H9 (cell line): ENCODE data around the gene MCOLN3. TPM values are rescaled to one million over a fixed set of nuclear protein-coding genes. Genes with fewer than 3 reads are reported as not detected.

Experiments
- DNase-seq: peaks from one replicate; pipeline ENCODE4 v3.0.0-alpha.2; 2017
- H2AFZ ChIP-seq: one replicate; pipeline ENCODE4 v1.6.1; 2013; ENCODE audit warnings: mild to moderate bottlenecking, low read length, control low read depth, moderate library complexity
- H2AK5ac ChIP-seq: 2 replicates; pipeline ENCODE4 v1.6.1; 2013; ENCODE audit warnings: low read length, control low read depth, mixed read lengths; ENCODE audit not compliant: insufficient read length
- H2BK120ac ChIP-seq: one replicate; pipeline ENCODE4 v1.6.1; 2013; ENCODE audit warnings: low read depth, mild to moderate bottlenecking, low read length, control low read depth, inconsistent platforms; ENCODE audit not compliant: poor library complexity, severe bottlenecking
- H2BK12ac ChIP-seq: 2 replicates; pipeline ENCODE4 v1.6.1; 2013; ENCODE audit warnings: low read length, control low read depth, mixed read lengths, low read depth; ENCODE audit not compliant: insufficient read length
- H2BK15ac ChIP-seq: 2 replicates; pipeline ENCODE4 v1.6.1; 2013; ENCODE audit warnings: low read depth, low read length, control low read depth
- H2BK20ac ChIP-seq: one replicate; pipeline ENCODE4 v1.6.1; 2013; ENCODE audit warnings: low read depth, mild to moderate bottlenecking, low read length, control low read depth, inconsistent platforms; ENCODE audit not compliant: poor library complexity, severe bottlenecking
- H2BK5ac ChIP-seq: 2 replicates; pipeline ENCODE4 v1.6.1; 2013; ENCODE audit warnings: low read length, control low read depth, mixed read lengths; ENCODE audit not compliant: insufficient read length
- H3K14ac ChIP-seq: 2 replicates; pipeline ENCODE4 v1.6.1; 2013; ENCODE audit warnings: low read length, control low read depth; ENCODE audit not compliant: insufficient read depth
- H3K18ac ChIP-seq: 2 replicates; pipeline ENCODE4 v1.6.1; 2013; ENCODE audit warnings: low read depth, mild to moderate bottlenecking, mixed read lengths, low read length, control low read depth; ENCODE audit not compliant: insufficient read length
- H3K23ac ChIP-seq: 2 replicates; pipeline ENCODE4 v1.6.1; 2013; ENCODE audit warnings: low read length, control low read depth, mixed read lengths, low read depth; ENCODE audit not compliant: insufficient read length
- H3K23me2 ChIP-seq: 2 replicates; pipeline ENCODE4 v1.6.1; 2013; ENCODE audit warnings: low read depth, mild to moderate bottlenecking, mixed read lengths, low read length, control low read depth; ENCODE audit not compliant: insufficient read length, poor library complexity, severe bottlenecking
- H3K27ac ChIP-seq: 2 replicates; pipeline ENCODE4 v1.5.1; 2013; ENCODE audit warnings: low read length, control low read depth, mixed read lengths, low read depth; ENCODE audit not compliant: insufficient read length
- H3K27me3 ChIP-seq: 2 replicates; pipeline ENCODE4 v1.6.1; 2013; ENCODE audit warnings: low read length, control low read depth, inconsistent platforms; ENCODE audit not compliant: insufficient read depth
- H3K4ac ChIP-seq: 2 replicates; pipeline ENCODE4 v1.6.1; 2013; ENCODE audit warnings: low read depth, mild to moderate bottlenecking, control low read depth, inconsistent platforms, low read length, moderate library complexity
- H3K4me1 ChIP-seq: 2 replicates; pipeline ENCODE4 v1.6.1; 2013; ENCODE audit warnings: low read length, control low read depth, inconsistent platforms; ENCODE audit not compliant: insufficient read depth
- H3K4me2 ChIP-seq: 2 replicates; pipeline ENCODE4 v1.6.1; 2013; ENCODE audit warnings: low read length, control low read depth, mixed read lengths; ENCODE audit not compliant: insufficient read length, insufficient read depth
- H3K56ac ChIP-seq: 2 replicates; pipeline ENCODE4 v1.6.1; 2013; ENCODE audit warnings: low read depth, mild to moderate bottlenecking, mixed read lengths, low read length, control low read depth; ENCODE audit not compliant: insufficient read length
- H3K79me1 ChIP-seq: 2 replicates; pipeline ENCODE4 v1.6.1; 2013; ENCODE audit warnings: low read depth, mild to moderate bottlenecking, moderate library complexity, low read length, control low read depth, inconsistent platforms; ENCODE audit not compliant: insufficient read depth, poor library complexity, severe bottlenecking
- H3K79me2 ChIP-seq: 2 replicates; pipeline ENCODE4 v1.6.1; 2013; ENCODE audit warnings: low read length, control low read depth, inconsistent platforms; ENCODE audit not compliant: insufficient read depth
- H3K9ac ChIP-seq: 2 replicates; pipeline ENCODE4 v1.6.1; 2013; ENCODE audit warnings: low read length, control low read depth, mixed read lengths; ENCODE audit not compliant: insufficient read length; ENCODE audit errors: extremely low read depth
- H3K9me3 ChIP-seq: one replicate; pipeline ENCODE4 v1.6.1; 2013; ENCODE audit warnings: low read depth, low read length, inconsistent platforms; ENCODE audit not compliant: control insufficient read depth
- H3T11ph ChIP-seq: one replicate; pipeline ENCODE4 v1.6.1; 2013; ENCODE audit warnings: mild to moderate bottlenecking, low read length, control low read depth, inconsistent platforms
- H4K20me1 ChIP-seq: one replicate; pipeline ENCODE4 v1.6.1; 2013; ENCODE audit not compliant: control insufficient read depth, insufficient read length, insufficient read depth
- H4K5ac ChIP-seq: 2 replicates; pipeline ENCODE4 v1.6.1; 2013; ENCODE audit warnings: low read depth, mild to moderate bottlenecking, mixed read lengths, low read length, control low read depth; ENCODE audit not compliant: insufficient read length
- H4K8ac ChIP-seq: replicated peaks from 2 replicates; pipeline ENCODE4 v1.6.1; 2013; ENCODE audit warnings: low read length, control low read depth, mixed read lengths, low read depth; ENCODE audit not compliant: insufficient read length
- H4K91ac ChIP-seq: 2 replicates; pipeline ENCODE4 v1.6.1; 2013; ENCODE audit warnings: low read depth, mild to moderate bottlenecking, moderate library complexity, mixed read lengths, low read length, control low read depth; ENCODE audit not compliant: insufficient read length
- H3K27ac Mint-ChIP-seq, 3 experiments: 2 replicates in 2 of 3; 3 replicates in 1 of 3; pipeline ENCODE4 v1.8.0; 2020 to 2021; ENCODE audit warnings: mixed read lengths in 3 of 3, mild to moderate bottlenecking in 1 of 3, moderate library complexity in 1 of 3
- H3K27me3 Mint-ChIP-seq: 2 replicates; pipeline ENCODE4 v1.8.0; 2021; ENCODE audit warnings: low read depth, mild to moderate bottlenecking, moderate library complexity, mixed read lengths
- H3K36me3 Mint-ChIP-seq, 3 experiments: 2 replicates in 2 of 3; 3 replicates in 1 of 3; pipeline ENCODE4 v1.8.0; 2020 to 2021; ENCODE audit warnings: low read depth in 3 of 3, mixed read lengths in 3 of 3; ENCODE audit not compliant: insufficient read depth in 1 of 3
- H3K4me1 Mint-ChIP-seq, 2 experiments: 2 replicates each; pipeline ENCODE4 v1.8.0; 2020; ENCODE audit warnings: mixed read lengths in 2 of 2
- H3K4me3 Mint-ChIP-seq, 2 experiments: 2 replicates in 1 of 2; 3 replicates in 1 of 2; pipeline ENCODE4 v1.8.0; 2020 to 2021; ENCODE audit warnings: mild to moderate bottlenecking in 2 of 2, mixed read lengths in 2 of 2, moderate library complexity in 1 of 2
- H3K9me3 Mint-ChIP-seq, 2 experiments: 2 replicates in 1 of 2; 3 replicates in 1 of 2; pipeline ENCODE4 v1.8.0; 2020; ENCODE audit warnings: mild to moderate bottlenecking in 2 of 2, mixed read lengths in 2 of 2, moderate library complexity in 1 of 2
- WGBS: extraction: QIAGEN DNeasy Blood & Tissue Kit; methylation state at CpG from one replicate; pipeline ENCODE4 v1.1.7; 2013; ENCODE audit warnings: missing lambda C conversion rate, low lambda C conversion rate, mixed read lengths; ENCODE audit not compliant: insufficient read length; ENCODE audit errors: extremely low coverage; 5-methylcytosine and 5-hydroxymethylcytosine counted together
- total RNA-seq: library from RNA; stranded (reverse); gene quantifications from 2 replicates; pipeline ENCODE4 v1.2.1, GENCODE V29; 2021
- TF ChIP-seq, protein P1 (sequence below): fragments of 200-600 bp; sonication (generic); conservative IDR thresholded peaks from 3 replicates; pipeline ENCODE4 v1.8.0; 2021; ENCODE audit warnings: antibody characterized with exemption, mild to moderate bottlenecking

Gene MCOLN3
- total RNA-seq, 1 experiment from 2014 or later = 10.8 TPM

DNA sequence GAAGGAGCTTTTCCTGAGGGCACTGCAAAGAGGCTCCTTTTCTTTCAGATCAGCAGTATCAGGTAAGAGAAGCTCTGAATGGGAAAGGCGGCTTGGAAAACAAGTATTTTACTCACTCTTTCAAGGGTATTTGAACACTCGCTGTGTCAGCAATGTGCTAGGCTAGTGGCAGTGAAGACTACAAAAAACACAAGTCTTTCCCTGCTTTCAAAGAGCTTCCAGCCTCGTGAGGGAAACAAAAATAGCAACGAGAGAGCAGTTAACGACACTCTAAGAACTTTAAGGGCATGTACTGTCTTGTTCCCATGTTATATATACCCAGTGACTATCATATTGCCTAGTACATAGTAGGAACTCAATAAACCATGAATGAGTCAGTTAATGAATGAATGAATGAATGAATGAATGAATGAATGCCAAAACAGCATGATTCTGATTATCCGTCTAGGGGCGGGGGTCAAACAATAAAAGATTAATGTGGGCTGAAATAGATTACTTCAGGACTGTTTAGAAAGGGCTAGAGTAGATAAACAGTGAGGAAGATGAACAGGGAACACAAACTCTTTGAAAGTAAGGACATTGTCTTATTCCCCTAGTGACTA lies 14.2 kb upstream of the MCOLN3 start:
- TF ChIP-seq, protein P1, sequence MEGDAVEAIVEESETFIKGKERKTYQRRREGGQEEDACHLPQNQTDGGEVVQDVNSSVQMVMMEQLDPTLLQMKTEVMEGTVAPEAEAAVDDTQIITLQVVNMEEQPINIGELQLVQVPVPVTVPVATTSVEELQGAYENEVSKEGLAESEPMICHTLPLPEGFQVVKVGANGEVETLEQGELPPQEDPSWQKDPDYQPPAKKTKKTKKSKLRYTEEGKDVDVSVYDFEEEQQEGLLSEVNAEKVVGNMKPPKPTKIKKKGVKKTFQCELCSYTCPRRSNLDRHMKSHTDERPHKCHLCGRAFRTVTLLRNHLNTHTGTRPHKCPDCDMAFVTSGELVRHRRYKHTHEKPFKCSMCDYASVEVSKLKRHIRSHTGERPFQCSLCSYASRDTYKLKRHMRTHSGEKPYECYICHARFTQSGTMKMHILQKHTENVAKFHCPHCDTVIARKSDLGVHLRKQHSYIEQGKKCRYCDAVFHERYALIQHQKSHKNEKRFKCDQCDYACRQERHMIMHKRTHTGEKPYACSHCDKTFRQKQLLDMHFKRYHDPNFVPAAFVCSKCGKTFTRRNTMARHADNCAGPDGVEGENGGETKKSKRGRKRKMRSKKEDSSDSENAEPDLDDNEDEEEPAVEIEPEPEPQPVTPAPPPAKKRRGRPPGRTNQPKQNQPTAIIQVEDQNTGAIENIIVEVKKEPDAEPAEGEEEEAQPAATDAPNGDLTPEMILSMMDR = no peak
- Mint-ChIP-seq H3K9me3 (no peaks in the 10 kb centered on the region), H3K27me3 (peaks cover 12% of the 10 kb centered on the region), H3K27ac (no peak overlapping the region), H3K4me3 (peak overlapping the region; percentile 74 to 86; a peak in 4 of 5 replicates), H3K4me1 (peaks cover 23 to 24% of the 10 kb centered on the region in 2 experiments), H3K36me3 (no peaks in the 10 kb centered on the region)
- H3K9ac ChIP-seq = no peak overlapping the region
- H3T11ph ChIP-seq = no peak overlapping the region
- no peaks in the 10 kb centered on the region for H3K27me3 ChIP-seq
- H3K56ac ChIP-seq = no peak overlapping the region
- no peak overlapping the region for H3K23ac ChIP-seq
- no peak overlapping the region for H2BK120ac ChIP-seq
- H2BK12ac ChIP-seq = no peak overlapping the region
- peaks cover 8% of the 10 kb centered on the region for H3K23me2 ChIP-seq
- no peak overlapping the region for H3K4ac ChIP-seq
- no peak overlapping the region for H2BK5ac ChIP-seq
- H3K9me3 ChIP-seq = no peaks in the 10 kb centered on the region
- H3K18ac ChIP-seq = no peak overlapping the region
- no peaks in the 10 kb centered on the region for H4K20me1 ChIP-seq
- no peak overlapping the region for H4K8ac ChIP-seq
- no peak overlapping the region for H2AK5ac ChIP-seq
- no peak overlapping the region for H2BK20ac ChIP-seq
- no peaks in the 10 kb centered on the region for H3K79me2 ChIP-seq
- no CpG with 5 or more reads among the region's 7 CpGs for WGBS
- no peak overlapping the region for H3K27ac ChIP-seq
- no peak overlapping the region for H4K91ac ChIP-seq
- H2AFZ ChIP-seq = peak overlapping the region; percentile 92
- no peak for DNase-seq
- H4K5ac ChIP-seq = no peak overlapping the region
- peak overlapping the region; percentile 76 for H3K4me2 ChIP-seq
- H2BK15ac ChIP-seq = no peak overlapping the region
- H3K4me1 ChIP-seq = no peaks in the 10 kb centered on the region
- H3K14ac ChIP-seq = no peak overlapping the region
- no peaks in the 10 kb centered on the region for H3K79me1 ChIP-seq
